SH-SY5Y (cell line): ENCODE data around the gene KLC1.

ENCODE experiments used
- GATA2 ChIP-seq: IDR thresholded peaks from 2 replicates; pipeline ENCODE4 v1.6.1; 2011; ENCODE audit warnings: mild to moderate bottlenecking, low read depth, low read length
- GATA3 ChIP-seq: IDR thresholded peaks from 2 replicates; pipeline ENCODE4 v1.6.1; 2011; ENCODE audit warnings: low read depth, mild to moderate bottlenecking, low read length, moderate library complexity

Gene KLC1

GRCh38 chr14:103708750-103709187 lies 79.8 kb downstream of the KLC1 start:
- TF ChIP-seq GATA2: no peak
- no peak for TF ChIP-seq GATA3

GRCh38 chr14:103709814-103710213 lies 80.8 kb downstream of the KLC1 start:
- no peak for TF ChIP-seq GATA3
- TF ChIP-seq GATA2: no peak

- no peak for TF ChIP-seq GATA3
- TF ChIP-seq GATA2: no peak
Measured at GRCh38 chr14:103710771-103711377, 81.9 kb downstream of the KLC1 start.

GRCh38 chr14:103711516-103712431 lies 82.8 kb downstream of the KLC1 start:
- TF ChIP-seq GATA3 (no peak), GATA2 (no peak)

- TF ChIP-seq GATA2 (no peak), GATA3 (no peak)
Measured at GRCh38 chr14:103712633-103713247, 83.7 kb downstream of the KLC1 start.

GRCh38 chr14:103713304-103714062 lies 84.5 kb downstream of the KLC1 start:
- TF ChIP-seq GATA2 (no peak), GATA3 (no peak)

- TF ChIP-seq GATA2 (no peak), GATA3 (no peak)
Measured at GRCh38 chr14:103714063-103714724, 85.2 kb downstream of the KLC1 start.

- no peak for TF ChIP-seq GATA2
- TF ChIP-seq GATA3: no peak
Measured at GRCh38 chr14:103715052-103716000, 86.3 kb downstream of the KLC1 start, which contains the start of the genes XRCC3 and ZFYVE21. TSS of gene XRCC3 (minus strand) at chr14:103715451. CDS start at chr14:103711087, 4,364 bp downstream. TSS of gene ZFYVE21 (plus strand) at chr14:103715810. CDS start at chr14:103715842, 32 bp downstream.

GRCh38 chr14:103716091-103716801 lies 87.2 kb downstream of the KLC1 start:
- TF ChIP-seq GATA2: no peak
- TF ChIP-seq GATA3: no peak

GRCh38 chr14:103716899-103717411 lies 87.9 kb downstream of the KLC1 start:
- TF ChIP-seq GATA2 (no peak), GATA3 (no peak)

- no peak for TF ChIP-seq GATA3
- TF ChIP-seq GATA2: no peak
Measured at GRCh38 chr14:103718572-103718971, 89.6 kb downstream of the KLC1 start.

- TF ChIP-seq GATA2 (no peak), GATA3 (no peak)
Measured at GRCh38 chr14:103719751-103720150, 90.7 kb downstream of the KLC1 start.
